ENCODE results near the gene ELK4. TPM values are rescaled to one million over a fixed set of nuclear protein-coding genes. Genes with fewer than 3 reads are reported as not detected.

Gene ELK4
- total RNA-seq, 1 donor from 2014 or later, result 50.4 TPM

GRCh38 chr1:205582471-205583291 is 49.1 kb downstream of the ELK4 start:
- no peaks in the 10 kb centered on the region for H3K9me3 Mint-ChIP-seq (ENCODE audit: unreplicated experiment)
- no peak for TF ChIP-seq CTCF (IDR thresholded peaks at IDR 0.05)
- peaks cover 40% of the 10 kb centered on the region for H3K27me3 Mint-ChIP-seq (ENCODE audit: unreplicated experiment)
- no peak overlapping the region for H3K4me3 Mint-ChIP-seq (ENCODE audit: unreplicated experiment)
- H3K36me3 Mint-ChIP-seq (ENCODE audit: unreplicated experiment), result no peaks in the 10 kb centered on the region
- DNase-seq (ENCODE audit: extremely low spot score, unreplicated experiment), result no peak
- H3K27ac Mint-ChIP-seq (ENCODE audit: unreplicated experiment), result no peak overlapping the region
- peaks cover 8% of the 10 kb centered on the region for H3K4me1 Mint-ChIP-seq (ENCODE audit: unreplicated experiment)

GRCh38 chr1:205582046-205582445 is 49.8 kb downstream of the ELK4 start:
- H3K9me3 Mint-ChIP-seq (ENCODE audit: unreplicated experiment), result no peaks in the 10 kb centered on the region
- H3K4me1 Mint-ChIP-seq (ENCODE audit: unreplicated experiment), result peaks cover 4% of the 10 kb centered on the region
- H3K27me3 Mint-ChIP-seq (ENCODE audit: unreplicated experiment), result peaks cover 44% of the 10 kb centered on the region
- H3K27ac Mint-ChIP-seq (ENCODE audit: unreplicated experiment), result no peak overlapping the region
- no peak overlapping the region for H3K4me3 Mint-ChIP-seq (ENCODE audit: unreplicated experiment)
- TF ChIP-seq CTCF (IDR thresholded peaks at IDR 0.05), result no peak
- H3K36me3 Mint-ChIP-seq (ENCODE audit: unreplicated experiment), result no peaks in the 10 kb centered on the region
- DNase-seq (ENCODE audit: extremely low spot score, unreplicated experiment), result no peak

- no peak for TF ChIP-seq CTCF (IDR thresholded peaks at IDR 0.05)
- Mint-ChIP-seq H3K9me3 (ENCODE audit: unreplicated experiment) (no peaks in the 10 kb centered on the region), H3K27ac (ENCODE audit: unreplicated experiment) (no peak overlapping the region), H3K4me1 (ENCODE audit: unreplicated experiment) (peaks cover 4% of the 10 kb centered on the region), H3K27me3 (ENCODE audit: unreplicated experiment) (peaks cover 50% of the 10 kb centered on the region), H3K4me3 (ENCODE audit: unreplicated experiment) (no peak overlapping the region), H3K36me3 (ENCODE audit: unreplicated experiment) (no peaks in the 10 kb centered on the region)
- DNase-seq (ENCODE audit: extremely low spot score, unreplicated experiment), result no peak
These were observed 50.4 kb downstream of the ELK4 start for GRCh38 chr1:205581321-205581980.

- H3K4me3 Mint-ChIP-seq (ENCODE audit: unreplicated experiment), result no peak overlapping the region
- H3K27me3 Mint-ChIP-seq (ENCODE audit: unreplicated experiment), result peaks cover 50% of the 10 kb centered on the region
- no peaks in the 10 kb centered on the region for H3K9me3 Mint-ChIP-seq (ENCODE audit: unreplicated experiment)
These were observed 51.0 kb downstream of the ELK4 start for GRCh38 chr1:205580923-205581180.

More at GRCh38 chr1:205580923-205581180, 51.0 kb downstream of the ELK4 start:
- no peak for TF ChIP-seq CTCF (IDR thresholded peaks at IDR 0.05)
- no peaks in the 10 kb centered on the region for H3K36me3 Mint-ChIP-seq (ENCODE audit: unreplicated experiment)
- H3K27ac Mint-ChIP-seq (ENCODE audit: unreplicated experiment), result no peak overlapping the region
- no peak for DNase-seq (ENCODE audit: extremely low spot score, unreplicated experiment)
- peaks cover 4% of the 10 kb centered on the region for H3K4me1 Mint-ChIP-seq (ENCODE audit: unreplicated experiment)
